22Rv1 (cell line): Measurements from ENCODE around the gene LCLAT1.

ENCODE experiments used
- CTCF ChIP-seq: fragments of 450-650 bp; IDR thresholded peaks from 2 replicates; pipeline ENCODE4 v1.5.1; 2017; ENCODE audit warnings: mild to moderate bottlenecking
- ZFX ChIP-seq: fragments of 450-650 bp; IDR thresholded peaks from 2 replicates; pipeline ENCODE4 v1.6.1; 2017; ENCODE audit warnings: antibody characterized with exemption, borderline replicate concordance

- TF ChIP-seq CTCF (peak; percentile 59), ZFX (no peak)
These were observed 239.0 kb downstream of the LCLAT1 start for GRCh38 chr2:30686000-30686399.
